Omental fat pad (tissue), 4 donors: ENCODE data around the gene S100A12. TPM values are rescaled to one million over a fixed set of nuclear protein-coding genes. Genes with fewer than 3 reads are reported as not detected.

ENCODE experiments used
- ATAC-seq: fragments of 150-250 bp; one replicate; pipeline ENCODE4 v1.9.1; 2016; ENCODE audit warnings: mild to moderate bottlenecking, moderate library complexity; ENCODE audit not compliant: low FRiP score
- DNase-seq: peaks from one replicate; pipeline ENCODE4 v3.0.0-alpha.2; 2019; ENCODE audit warnings: low spot score
- total RNA-seq, 4 donors: library from RNA; depleted of rRNA; stranded (reverse); fragments of >200 nt; gene quantifications; one replicate each; pipeline ENCODE4 v1.1.0, GENCODE V29; 2016
- TF ChIP-seq, protein P1 (sequence below), 3 donors: fragments of 450-650 bp; IDR thresholded peaks; one replicate each; pipeline ENCODE4 v1.5.1; 2016 to 2017; ENCODE audit warnings: antibody characterized with exemption in 3 of 3, mild to moderate bottlenecking in 3 of 3, moderate library complexity in 2 of 3

Gene S100A12
- total RNA-seq, 4 donors from 2014 or later = 4.2 to 59.0 (median 9.6) TPM

DNA sequence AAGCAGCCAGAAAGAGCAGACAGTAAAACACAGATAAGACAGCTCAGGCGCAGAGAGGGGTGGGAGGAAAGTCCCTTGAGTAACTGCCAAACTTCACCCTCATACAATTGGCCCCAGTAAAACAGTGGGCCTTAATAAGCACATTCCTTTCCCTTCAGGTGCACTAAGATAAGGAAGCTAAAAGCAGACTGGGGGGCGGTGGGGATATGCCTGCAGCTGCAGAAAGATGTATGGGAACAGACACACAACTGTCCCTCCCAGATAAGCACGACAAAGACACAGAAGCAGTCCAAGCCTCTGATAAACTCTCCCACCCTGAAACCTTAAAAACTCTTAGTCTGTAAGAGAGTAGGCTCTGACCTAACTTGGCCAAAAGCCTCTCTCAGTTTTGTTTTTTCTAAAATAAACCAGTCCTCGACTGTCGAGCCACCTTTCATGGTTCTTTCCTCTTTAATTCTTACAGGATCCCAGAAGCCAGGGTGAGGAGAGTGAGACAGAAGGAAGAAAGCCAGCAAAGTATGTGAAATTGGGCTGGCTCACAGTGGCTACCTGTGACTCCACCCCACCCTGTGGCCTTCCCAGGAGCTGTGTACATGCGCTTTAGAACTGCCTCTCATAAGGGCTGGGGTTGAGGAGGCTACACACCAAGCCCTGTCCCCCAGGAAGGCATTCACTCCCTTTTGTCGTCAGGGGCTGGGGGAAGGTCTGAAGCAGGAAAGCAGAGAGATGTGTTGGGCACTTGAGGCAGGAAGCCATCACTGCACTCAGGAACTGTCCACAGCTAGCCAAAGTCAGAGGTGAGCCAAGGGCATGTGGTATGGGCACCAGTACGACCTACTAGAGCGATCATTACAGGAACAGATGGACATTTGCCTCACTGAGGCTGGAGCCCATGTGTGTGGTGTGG lies 31.4 kb downstream of the S100A12 start:
- no peak for ATAC-seq
- TF ChIP-seq, protein P1, sequence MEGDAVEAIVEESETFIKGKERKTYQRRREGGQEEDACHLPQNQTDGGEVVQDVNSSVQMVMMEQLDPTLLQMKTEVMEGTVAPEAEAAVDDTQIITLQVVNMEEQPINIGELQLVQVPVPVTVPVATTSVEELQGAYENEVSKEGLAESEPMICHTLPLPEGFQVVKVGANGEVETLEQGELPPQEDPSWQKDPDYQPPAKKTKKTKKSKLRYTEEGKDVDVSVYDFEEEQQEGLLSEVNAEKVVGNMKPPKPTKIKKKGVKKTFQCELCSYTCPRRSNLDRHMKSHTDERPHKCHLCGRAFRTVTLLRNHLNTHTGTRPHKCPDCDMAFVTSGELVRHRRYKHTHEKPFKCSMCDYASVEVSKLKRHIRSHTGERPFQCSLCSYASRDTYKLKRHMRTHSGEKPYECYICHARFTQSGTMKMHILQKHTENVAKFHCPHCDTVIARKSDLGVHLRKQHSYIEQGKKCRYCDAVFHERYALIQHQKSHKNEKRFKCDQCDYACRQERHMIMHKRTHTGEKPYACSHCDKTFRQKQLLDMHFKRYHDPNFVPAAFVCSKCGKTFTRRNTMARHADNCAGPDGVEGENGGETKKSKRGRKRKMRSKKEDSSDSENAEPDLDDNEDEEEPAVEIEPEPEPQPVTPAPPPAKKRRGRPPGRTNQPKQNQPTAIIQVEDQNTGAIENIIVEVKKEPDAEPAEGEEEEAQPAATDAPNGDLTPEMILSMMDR (IDR thresholded peaks at IDR 0.05) = no peak
- no peak for DNase-seq

DNA sequence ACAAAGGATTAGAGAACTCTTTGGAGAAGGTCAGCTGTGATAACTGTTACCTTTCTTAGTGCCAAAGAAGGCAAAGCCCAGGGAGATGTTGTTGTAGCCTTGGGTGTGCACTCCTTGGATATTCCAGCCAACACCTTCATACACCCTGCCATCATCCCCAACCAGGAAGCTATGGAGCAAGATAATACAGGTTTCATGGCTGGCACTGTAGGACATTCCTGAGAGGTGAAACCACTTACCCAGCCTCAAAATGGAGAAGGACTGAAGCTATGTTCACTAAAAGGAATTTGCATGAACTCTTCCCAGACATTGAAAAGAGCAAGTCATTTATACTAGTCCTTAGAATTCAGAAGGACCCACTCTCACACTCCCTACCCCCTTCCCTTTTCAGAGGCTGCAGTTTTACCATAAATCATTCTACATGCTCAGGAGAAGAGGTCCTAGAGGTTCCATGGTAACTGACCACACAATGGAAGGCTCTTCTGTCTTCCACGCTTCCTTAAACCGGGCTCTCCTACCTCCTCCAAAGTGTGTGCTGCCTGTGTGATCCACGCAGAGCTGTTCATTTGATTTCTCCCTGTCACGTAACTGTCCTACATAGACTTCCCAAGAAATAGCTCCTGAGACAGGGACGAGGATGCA lies 32.3 kb downstream of the S100A12 start:
- ATAC-seq (no peak), DNase-seq (no peak)
- TF ChIP-seq, protein P1 (IDR thresholded peaks at IDR 0.05) = no peak

DNA sequence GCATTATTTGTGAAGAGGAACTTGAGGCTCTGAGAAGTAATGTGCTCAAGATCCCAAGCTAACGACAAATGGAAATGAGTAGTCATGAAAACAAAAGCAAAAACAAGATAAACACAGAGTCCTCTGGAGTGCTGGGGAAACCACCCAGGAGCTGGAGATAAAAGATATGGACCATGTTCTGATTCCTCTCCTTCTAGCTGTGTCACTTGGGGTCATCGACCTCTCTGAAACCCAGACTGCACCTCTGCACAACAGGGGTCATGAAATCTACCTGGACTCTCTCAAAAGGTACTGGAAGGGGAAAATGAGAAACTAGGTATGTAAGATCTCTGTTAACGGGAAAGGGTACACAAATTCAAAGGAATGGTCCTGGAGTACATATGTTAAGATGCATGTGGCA lies 33.2 kb downstream of the S100A12 start:
- TF ChIP-seq, protein P1 (IDR thresholded peaks at IDR 0.05) = no peak
- no peak for DNase-seq
- no peak for ATAC-seq

DNA sequence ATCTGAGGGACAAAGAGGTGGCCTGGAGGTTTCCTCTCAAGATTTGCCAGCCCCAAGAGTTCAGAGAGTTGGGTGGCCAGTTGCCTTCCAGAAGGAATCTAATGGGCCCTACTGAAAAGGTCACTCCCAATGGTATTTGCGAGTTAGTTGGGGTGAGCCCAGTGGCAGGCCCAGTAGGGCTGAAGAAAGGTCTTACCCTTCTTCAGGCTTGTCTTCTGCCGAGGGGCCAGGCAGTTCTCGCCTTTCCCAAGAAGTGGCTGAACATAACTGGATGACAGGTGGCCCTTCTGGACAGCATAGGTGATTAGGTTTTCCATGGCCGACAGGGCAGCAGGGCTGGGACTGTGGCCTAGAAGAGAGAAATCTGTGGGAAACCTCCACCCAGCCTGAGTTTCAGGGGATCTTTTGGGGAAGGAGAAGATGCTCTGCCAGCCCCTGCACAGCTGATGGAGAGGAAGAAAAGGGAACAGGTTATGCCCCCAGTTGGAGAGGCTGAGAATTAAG lies 33.9 kb downstream of the S100A12 start:
- TF ChIP-seq, protein P1 (IDR thresholded peaks at IDR 0.05) = no peak

DNA sequence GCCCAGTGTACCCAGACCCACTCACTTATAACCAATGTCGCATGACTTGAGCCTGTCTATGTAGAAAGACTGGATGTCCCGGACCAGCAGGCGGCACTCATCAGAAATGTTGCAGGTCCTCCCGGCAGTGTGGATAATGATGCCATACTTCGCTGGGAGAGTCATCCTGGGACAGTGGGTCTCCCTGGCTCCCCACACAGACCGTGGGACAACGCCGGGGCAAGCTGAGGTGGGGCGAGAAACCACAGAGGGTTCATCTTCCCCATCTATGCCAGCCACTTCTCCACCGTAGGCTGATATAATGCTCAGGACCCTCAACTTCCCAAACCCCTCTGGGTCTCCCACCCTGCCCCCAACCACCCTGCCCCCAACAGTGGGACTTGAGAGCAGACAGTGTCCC lies 35.1 kb downstream of the S100A12 start:
- no peak for DNase-seq
- no peak for ATAC-seq
- TF ChIP-seq, protein P1 (IDR thresholded peaks at IDR 0.05) = no peak

More for the DNA sequence above, 33.9 kb downstream of the S100A12 start:
- ATAC-seq (no peak), DNase-seq (no peak)

DNA sequence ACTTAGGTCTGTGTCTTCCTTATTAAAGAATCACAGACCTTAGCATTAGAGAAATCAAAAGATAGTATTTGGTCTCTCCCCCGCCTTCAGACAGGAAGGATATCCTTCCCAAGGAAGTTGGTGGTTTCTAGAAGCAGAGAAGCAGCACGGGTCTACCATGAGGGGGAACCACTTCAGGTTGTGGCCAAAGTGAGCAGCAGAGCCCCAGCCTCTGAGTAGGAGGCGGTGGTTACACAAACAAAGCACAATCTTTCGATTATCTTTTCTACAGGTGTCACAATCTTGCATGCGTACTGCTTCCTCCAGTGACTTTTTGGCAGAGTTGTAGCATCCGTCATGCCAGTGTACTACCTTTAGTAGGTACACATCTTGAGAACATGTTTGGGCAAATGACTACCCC lies 35.6 kb downstream of the S100A12 start:
- DNase-seq (no peak), ATAC-seq (no peak)
- TF ChIP-seq, protein P1 (IDR thresholded peaks at IDR 0.05) = no peak
